NCI-H2196 (cell line): ENCODE measurements around the gene JPH4.
"Not testable (repeated sequence)": the region's sequence is repeated elsewhere in the genome, so short reads cannot be mapped to it uniquely, and the experiment has no call there.

ENCODE experiments used
- DNase-seq: peaks from one replicate; lab custom pipeline; 2025; ENCODE audit not compliant: unreplicated experiment; lab: John Stamatoyannopoulos, UW

JPH4 gene

DNA sequence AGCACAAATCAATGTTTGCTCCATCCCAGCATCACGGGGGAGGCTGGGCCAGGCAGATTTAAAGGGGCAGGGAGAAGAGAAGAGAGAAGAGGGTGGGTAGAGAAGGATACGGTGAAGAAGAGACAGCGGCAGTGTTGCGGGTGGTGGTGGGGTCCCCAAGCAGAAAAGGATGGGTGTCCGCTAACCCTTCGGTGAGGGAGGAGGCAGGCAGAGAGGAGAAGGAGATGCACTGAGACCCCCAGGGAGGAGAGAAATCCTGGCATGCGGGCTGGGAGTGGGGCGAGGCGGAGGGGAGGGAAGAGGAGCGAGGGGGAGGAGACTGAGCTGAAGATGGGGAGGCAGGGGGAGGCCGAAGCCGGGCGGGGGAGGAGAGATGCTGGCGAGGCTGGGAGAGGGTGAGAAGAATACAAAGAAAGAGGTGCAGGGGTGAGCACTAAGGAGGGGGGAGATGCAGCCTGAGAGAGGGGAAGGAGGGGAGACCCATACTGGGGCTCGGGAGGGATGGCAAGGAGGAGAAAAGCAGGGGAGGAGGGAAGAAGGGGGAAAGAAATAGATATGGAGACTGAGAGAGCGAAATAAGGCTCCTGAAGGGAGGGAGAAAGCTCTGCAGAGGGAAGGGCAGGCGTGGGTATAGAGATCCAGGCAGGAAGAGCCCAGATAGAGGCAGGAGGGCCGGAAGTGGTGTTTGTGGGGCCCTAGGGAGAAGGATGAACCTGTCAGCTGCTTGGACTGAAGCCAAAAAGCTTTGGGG is at the start of gene JPH4:
TSS of gene JPH4 (minus strand) at position 231 of the 751 bp plus-strand sequence. CDS start 1,337 bp downstream, outside the sequence.
- DNase-seq: no peak

DNA sequence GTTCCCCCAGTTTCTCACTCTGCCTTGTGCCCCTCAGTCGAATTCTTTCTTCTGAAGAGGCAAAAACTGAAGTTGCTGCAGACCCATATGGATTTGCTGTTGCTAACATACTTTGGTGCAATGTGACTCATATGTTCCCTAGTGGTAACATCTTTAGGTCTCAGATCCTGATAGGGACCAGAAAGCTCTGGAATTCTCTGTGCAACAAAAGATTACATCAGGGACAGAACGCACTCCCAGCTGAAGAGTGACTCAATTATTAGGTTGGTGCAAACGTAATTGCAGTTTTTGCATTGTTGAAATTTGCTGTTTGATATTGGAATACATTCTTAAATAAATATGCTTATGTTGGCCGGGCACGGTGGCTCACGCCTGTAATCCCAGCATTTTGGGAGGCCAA is 49.4 kb upstream of the JPH4 start:
- DNase-seq: no peak

DNA sequence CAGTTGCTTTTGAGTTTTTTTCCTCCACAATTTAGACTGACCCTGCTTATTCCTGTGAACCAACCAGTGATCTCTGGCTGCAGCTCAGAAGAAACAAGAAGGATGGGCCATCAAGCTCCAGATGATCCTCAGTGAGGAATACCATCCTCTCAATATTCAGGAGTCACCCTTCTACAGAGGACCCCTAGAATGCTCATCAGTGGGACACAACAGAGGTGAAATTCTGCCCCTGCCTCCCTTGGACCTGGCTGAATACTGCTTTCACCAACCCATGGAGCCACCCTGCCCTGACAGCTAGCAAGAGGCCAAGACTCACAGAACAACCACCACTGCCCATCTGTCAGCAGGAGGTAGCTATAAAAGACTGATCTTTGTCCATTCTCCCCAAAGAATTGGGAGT is 48.4 kb upstream of the JPH4 start:
- DNase-seq: no peak

DNA sequence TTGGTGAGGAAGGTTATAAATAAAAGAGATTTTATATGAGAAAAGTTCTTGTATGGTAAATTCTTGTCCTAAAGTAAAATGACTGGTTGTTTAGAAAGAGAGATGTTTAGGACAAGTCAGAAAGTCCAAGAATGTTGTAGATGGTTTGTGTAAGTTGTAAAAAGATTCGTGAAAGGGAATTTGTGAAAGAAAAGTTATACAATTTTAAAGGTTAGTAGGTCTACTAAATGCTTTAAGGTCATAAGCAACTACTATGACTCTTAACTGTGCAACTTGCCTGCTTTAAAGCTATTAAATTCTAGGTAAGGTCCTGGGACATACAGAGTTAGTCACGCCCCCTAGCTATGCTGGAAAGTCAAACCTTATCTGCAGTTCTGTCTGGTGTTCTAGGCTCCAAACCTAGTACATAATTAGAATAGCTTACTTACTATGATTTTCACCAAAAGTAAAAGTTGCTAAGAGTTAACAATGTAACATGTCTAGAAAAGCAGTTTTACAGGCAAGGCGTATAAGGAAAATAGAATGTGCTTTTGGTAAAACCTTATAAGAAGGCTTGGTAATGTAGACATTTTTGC is 46.3 kb upstream of the JPH4 start:
- DNase-seq: no peak

DNA sequence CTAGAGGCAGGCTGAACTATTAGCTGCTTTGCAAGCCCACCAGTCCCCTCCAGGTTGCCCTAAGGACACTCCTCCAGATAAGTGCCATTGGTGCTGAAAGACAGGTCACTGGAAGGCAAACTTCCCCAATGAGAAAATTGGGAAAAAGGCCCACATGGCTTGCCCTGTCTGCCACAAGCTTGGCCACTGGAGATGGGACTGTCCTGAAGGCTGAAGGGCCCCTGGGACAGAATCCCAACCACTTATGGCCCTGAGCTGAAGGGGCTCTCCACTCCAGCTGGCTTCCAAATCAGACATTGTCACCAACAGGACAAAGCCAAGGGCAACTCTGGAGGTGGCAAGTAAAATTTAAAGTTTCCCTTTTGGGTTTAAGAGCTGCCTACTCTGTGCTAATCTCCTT is 45.4 kb upstream of the JPH4 start:
- no peak for DNase-seq

DNA sequence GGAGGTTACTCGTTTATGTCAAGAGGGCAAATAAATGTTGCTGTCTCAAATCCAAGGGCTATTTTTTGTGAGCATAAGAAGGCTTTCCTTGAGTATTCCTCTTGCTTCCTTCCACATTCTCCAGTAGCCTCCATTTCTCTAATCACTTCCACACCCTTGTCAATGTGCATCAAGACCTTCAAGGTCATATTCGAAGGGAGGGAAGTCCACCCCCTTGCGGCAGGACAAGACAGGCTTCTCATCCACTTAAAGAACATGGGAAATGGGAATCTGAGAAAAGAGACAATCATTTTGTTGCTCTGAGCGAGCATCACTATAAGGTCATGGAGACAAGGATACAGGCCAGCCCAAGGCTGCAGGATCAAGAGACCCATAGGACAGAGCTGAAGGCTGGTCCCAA is 44.4 kb upstream of the JPH4 start:
- no peak for DNase-seq

DNA sequence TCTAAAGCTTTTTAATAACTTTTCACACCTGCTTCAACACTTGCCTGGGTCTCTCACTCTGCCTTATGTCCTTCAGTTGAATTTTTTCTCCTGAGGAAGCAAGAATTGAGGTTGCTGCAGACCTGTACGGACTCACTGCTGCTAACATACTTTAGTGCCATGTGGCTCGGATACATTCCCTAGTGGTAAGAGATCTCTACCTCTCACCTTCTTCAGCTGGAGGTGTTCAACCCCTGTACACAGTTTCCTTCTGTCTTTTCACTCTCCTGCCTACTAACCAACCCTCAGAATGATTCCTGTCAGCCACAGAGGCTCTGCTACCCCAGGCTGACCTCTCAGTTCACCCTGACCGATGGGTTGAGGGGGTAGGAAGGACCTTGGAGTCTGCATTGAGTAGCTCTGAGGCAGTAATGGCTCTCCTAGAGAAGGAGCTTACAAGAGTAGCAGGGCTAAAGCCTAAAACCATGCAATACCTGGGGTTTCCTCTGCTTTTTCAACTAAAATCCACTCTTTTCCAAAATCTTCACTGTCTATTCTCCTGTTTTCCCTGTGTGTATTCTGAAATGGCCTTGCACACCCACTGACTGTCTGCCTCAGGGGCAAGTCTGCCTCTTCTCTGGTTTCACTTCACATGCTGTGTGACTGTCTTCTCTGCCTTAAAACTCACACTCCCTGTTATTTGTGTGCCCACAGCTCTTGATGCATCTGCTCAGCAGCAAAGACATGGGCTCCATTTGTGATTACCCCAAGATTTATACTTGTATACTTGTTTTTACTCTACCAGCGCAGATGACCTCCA is 43.5 kb upstream of the JPH4 start:
- DNase-seq: no peak

DNA sequence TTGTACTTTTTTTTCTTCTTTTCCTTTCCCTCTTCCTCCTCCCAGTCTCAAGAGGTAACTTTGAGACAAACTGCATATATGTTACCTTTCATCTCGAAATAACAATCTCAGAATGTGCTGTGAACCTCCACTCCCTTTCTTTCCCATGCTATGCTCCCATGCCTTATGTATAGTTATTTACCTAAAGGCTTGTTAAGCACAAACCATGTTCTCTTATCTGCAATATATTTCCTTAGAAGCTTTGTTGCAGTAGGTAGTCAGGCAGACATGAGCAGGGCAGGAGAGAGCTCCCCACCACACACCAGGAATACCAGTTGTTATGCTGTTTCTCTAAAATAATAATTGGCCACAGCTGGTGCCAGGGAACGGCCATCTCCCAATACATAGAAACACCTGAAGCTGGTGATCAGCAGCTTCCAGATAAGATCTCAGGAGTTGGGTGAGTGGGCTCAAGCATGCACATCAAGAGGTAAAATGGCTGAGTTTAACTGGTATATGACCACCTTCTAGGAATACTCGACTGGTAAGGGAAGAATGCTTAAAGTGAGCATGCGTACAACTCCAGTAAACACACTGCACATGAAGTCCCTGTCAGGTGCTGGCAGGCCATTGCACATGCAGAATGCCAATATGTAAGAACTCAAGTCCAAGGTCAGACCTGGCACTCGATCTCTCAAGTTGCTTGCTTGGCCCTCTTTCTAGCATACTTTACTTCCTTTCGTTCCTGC is 42.8 kb upstream of the JPH4 start:
- no peak for DNase-seq

DNA sequence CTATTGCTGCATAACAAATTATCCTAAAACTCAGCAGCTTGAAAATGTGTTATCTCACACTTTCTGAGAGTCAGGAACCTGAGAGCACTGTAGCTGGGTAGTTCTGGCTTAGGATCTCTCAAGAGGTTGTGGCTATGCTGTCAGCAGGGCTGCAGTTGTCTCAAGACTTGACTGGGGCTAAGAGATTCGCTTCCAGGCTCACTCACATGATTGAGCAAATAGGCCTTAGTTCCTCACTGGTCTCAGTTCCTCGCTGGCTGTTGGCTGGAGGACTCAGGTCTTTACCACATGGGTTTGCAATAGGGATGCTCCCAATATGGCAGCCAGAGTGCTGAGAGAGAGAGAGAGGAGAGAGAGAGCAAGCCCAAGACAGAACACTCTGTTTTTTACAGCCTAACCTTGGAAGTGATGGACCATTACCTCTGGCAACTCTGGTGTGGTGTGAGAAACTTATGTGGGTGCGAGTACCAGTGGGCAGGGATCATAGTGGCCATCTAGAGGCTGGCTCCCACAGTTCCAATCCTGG is 41.6 kb upstream of the JPH4 start:
- no peak for DNase-seq

DNA sequence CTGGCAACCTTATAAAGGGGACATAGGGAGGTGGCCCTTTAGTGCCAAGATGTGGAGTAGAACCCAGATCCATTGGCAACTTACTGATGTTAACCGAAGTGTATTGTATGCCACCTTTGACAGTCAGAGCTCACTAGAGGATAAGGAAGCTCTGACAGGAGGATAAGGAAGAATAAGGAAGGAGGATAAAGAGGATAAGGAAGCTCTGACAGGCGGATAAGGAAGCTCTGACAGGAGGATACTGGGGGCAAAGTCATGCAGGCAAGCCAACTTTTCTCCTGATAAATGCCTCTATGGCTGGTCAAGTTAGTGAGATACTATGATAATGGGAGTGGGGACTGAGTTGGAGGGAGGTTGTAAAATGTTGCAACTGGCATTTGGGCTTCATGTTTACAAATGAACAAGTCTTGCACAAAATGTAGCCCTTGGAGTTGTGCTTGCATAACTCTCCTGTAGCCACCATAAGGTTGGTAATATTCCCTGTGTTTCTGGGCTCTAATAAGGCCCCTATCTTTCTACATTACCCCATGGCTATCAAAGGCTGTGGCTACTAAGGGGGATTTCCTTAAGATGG is 39.9 kb upstream of the JPH4 start:
- no peak for DNase-seq

DNA sequence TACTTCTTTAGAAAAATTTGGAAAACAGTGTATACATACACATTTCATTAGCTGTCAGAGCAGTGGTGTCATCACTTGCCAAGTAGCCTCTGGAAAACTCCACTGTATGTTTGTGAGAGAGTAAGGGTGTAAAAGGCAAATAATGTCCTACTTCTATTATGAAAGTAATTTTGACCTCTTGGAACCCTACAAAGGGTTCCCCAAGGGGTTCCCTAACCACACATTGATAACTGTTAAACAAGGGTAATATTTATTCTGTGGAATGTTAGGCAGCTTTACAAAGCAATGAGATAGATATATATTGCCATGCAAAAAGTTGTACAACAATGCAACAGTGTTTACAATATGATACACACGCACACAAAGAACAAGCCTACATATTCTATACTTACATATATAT is 38.9 kb upstream of the JPH4 start:
- DNase-seq: no peak

DNA sequence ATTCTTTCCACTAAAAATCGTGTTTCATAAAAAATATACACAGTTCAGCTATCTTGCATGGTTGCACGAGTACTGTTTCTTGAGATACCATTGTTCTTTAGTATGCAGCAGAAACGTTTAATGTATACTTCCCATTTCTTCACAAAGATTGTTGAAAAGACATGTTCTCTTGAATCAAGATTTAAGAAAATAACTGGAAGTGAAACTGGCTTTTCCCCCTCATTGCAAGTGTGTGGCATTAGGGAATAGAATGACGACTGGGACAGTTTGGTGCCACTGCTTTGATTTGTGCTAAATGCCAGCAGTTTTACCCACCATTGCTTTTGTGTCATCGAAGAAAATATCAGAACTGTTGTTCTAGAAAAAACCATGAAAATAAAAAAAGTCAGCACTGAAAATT is 37.3 kb upstream of the JPH4 start:
- DNase-seq: no peak

DNA sequence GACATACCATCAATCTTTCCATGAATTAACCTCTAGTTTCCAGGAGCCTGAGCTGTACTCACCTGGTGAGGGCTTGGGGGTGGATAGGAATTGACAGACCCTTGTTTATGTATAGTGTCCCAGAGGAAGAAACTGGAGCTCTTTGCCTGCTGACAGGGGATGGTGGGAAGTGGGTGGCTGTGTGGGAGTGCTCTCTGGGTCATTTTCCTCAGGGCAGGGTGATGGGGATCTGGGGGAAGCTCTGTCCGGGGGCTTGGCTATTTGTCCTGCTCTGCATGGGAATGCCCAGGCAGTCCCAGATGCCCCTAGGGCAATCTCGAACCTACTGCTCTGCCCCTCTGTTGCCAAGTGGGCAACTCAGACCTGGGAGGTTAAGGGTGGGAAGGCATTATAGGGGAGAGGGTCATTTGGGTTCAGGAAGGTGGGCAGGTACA is 35.8 kb upstream of the JPH4 start:
- no peak for DNase-seq

DNA sequence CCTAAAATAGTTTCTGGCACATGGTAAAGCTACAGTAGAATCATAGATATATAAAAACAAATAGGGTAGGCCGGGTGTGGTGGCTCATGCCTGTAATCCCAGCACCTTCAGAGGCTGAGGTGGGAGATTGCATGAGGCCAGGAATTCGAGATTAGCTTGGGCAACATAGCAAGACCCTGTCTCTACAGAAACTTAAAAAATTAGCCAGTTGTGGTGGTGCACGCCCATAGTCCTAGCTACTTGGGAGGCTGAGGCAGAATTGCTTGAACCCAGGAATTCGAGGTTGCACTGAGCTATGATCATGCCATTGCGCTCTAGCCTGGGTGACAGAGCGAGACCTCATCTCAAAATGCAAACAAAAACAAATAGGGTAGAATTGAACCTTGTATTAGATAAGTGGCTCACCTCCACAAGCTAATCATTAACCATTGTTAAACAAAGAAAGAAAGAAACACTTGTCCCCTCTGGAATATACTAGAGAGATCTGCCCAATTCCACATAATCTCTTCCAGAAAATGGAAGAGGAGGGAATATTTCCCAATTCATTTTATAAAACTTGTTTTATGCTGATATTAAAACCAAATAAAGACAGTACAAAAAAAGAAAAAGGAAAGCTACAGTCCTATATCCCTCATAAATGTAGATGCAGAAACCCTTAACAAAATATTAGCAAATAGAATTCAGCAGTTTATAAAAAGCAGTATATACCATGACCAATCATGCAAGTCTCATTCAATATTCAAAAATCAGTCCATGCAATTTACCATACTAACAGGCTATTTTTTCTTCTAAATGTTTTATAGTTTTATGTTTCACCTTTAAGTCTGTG is 34.9 kb upstream of the JPH4 start:
- no peak for DNase-seq

DNA sequence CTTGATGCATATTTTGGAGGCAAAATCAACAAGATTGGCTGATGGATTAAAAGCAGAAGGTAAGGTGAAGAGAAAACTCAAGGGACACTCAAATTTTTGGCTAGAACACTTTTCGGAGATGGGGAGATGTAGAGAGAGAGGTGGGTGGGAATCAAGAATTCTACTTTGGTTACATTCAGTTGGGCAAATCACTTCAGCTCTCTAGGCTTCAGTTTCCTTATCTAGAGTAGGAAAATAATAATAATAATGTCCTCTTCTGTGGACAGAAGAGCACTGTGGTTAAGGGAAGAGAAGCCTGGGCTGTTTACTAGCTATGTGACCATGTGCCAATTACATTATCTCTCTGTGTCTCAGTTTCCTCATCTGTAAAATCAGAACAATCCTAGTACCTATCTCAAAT is 34.2 kb upstream of the JPH4 start:
- DNase-seq: no peak

DNA sequence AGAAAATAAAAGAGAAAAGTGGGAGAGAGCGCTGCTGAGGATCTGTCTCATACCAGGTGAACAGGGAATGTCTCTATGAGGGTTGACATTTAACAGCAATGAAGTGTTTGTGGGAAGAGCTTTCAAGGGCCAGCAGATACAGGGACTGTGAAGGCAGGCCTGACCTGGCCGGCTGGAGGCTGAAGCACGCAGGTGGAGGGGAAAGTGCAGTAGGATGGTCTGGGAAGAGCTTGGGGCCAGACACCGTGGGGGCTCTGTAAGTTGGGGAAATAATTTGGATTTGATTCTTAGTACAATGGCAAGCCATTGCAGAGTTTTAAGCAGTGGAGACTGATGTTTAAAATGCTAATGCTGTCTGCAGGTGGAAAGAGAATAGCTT is 33.8 kb upstream of the JPH4 start:
- DNase-seq: no peak

DNA sequence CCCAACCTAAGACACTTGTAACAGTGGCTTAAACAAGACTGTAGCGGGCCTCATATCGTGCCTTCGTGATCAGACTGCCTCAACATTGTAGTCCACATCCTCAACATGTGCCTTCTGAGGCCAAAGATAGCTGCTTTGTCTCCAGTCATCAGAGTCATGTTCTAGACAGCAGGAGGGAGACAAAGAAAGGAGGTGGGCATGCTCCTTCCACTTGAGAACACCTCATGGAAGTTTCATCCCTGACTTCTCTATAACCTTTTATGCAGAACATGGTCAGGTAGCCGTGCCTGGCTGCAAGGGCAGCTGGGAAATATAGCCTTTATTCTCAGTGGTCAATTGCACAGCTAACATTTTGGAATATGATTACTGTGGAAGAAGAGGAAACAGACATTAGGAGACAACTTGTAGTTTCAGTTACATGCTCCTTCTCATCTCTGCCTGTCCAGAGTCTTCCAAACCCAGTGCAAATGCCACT is 32.3 kb upstream of the JPH4 start:
- DNase-seq: no peak

DNA sequence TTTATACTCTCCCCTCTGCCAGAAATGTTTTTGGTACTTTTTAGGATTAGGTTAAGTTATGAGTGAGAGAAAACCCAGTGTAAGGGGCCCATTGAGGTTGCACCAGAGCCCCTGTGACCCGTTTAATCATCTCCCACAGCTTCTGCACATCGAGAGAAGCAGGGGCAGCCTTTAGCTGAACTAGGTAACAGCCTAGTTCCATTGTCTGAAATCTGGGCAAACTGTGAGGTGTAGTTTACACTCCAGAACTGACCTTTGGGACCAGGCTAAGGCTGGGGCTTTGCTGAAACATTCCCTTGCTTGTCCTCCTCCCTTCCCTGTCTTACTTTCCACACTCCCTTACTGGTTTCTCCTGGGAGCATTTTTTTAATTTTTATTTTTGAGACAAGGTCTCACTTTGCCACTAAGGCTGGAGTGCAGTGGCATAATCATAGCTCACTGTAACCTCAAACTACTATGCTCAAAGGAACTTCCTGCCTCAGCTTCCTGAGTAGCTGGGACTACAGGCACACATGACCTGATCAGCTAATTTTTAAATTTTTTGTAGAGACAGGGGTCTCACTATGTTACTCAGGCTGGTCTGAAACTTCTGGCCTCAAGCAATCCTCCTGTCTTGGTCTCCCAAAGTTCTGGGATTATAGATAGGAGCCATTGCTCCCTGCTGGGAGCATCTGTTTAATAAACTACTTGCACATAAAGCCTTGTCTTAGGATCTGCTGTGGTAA is 31.7 kb upstream of the JPH4 start:
- DNase-seq: no peak

DNA sequence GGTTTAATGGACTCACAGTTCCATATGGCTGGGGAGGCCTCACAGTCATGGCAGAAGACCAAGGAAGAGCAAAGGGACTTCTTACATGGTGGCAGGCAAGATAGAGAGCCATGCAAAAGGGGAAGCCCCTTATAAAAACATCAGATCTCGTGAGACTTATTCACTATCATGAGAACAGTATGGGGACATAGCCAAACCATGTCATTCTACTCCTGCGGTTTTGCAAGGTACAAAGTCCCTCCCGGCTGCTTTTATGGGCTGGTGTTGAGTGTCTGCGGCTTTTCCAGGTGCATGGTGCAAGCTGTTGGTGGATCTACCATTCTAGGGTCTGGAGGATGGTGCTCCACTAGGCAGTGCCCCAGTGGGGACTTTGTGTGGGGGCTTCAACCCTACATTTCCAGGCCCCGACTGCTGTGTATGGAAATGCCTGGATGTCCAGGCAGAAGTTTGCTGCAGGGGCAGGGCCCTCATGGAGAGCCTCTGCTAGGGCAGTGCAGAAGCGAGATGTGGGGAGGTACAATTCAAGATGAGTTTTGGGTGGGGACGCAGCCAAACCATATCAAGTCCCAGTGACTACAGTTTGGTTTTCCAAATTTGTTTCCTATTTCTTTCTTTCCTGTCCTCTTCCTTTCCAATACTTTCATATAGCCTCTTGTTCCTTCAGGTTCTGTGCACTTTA is 31.0 kb upstream of the JPH4 start:
- not testable (repeated sequence) for DNase-seq
